ENCODE data around the gene ARHGAP32. TPM values are rescaled to one million over a fixed set of nuclear protein-coding genes. Genes with fewer than 3 reads are reported as not detected.

ARHGAP32 gene
- 13.5 and 16.2 TPM in 2 replicates for total RNA-seq

GRCh38 chr11:129192150-129192549 lies at the start of gene ARHGAP32:
Gene ARHGAP32 (minus strand): TSS chr11:129192325. CDS start chr11:129192198, 127 bp downstream.

GRCh38 chr11:128942817-128943427 lies 249.2 kb downstream of the ARHGAP32 start, which contains the start of gene TP53AIP1:
Gene TP53AIP1 (minus strand): TSS chr11:128942871. CDS start chr11:128937818, 5,053 bp downstream.

Other genes starting within 250 kb of the ARHGAP32 start
- gene TP53AIP1, start 249.5 kb downstream of the ARHGAP32 start, total RNA-seq, result not detected in 2 replicates
- not detected in 2 replicates for gene BARX2, start 183.5 kb upstream of the ARHGAP32 start, total RNA-seq